HCT116 (cell line): ENCODE data around the gene CYP3A4. TPM values are rescaled to one million over a fixed set of nuclear protein-coding genes. Genes with fewer than 3 reads are reported as not detected.
"Not testable (repeated sequence)": the region's sequence is repeated elsewhere in the genome, so short reads cannot be mapped to it uniquely, and the experiment has no call there.

Source experiments
- ATAC-seq: fragments of 200-7000 bp; cut with Tn5 transposase; 2 replicates; pipeline ENCODE4 v1.9.1; 2020; ENCODE audit warnings: mild to moderate bottlenecking, moderate library complexity
- BruUV-seq: library from RNA; stranded (reverse); fragments of 400-500 nt; replicated peaks from 2 replicates; lab custom pipeline; 2021; lab: Mats Ljungman, UMichigan
- CTCF ChIA-PET: fragments of 300-600 bp; sonication (Branson Sonifier 250); formaldehyde crosslinking; loops from one replicate; lab custom pipeline; 2021; ENCODE audit warnings: antibody characterized with exemption; lab: Charles Lee
- POLR2A ChIA-PET: fragments of 300-600, 350-600 bp; sonication (Branson Sonifier 250); formaldehyde crosslinking; loops from one replicate; lab custom pipeline; 2021; ENCODE audit warnings: antibody characterized with exemption; lab: Charles Lee
- RAD21 ChIA-PET, 2 experiments: fragments of 300-600 bp; sonication (Branson Sonifier 250); formaldehyde crosslinking; loops; one replicate each; lab custom pipeline; 2023; ENCODE audit warnings: low total read pairs in 2 of 2; ENCODE audit not compliant: uncharacterized antibody in 2 of 2, unreplicated experiment in 2 of 2, low non-redundant PET in 1 of 2; lab: Charles Lee
- DNase-seq: peaks from one replicate; pipeline ENCODE4 v3.0.0-alpha.2; 2010; ENCODE audit warnings: low read depth, low spot score
- H2AFZ ChIP-seq: fragments of 200-600 bp; shearing (Covaris generic), sonication (generic); 2 replicates; pipeline ENCODE4 v1.6.1; 2017; ENCODE audit warnings: low read depth, mixed run types, mixed read lengths, antibody characterized with exemption, low read length; ENCODE audit not compliant: poor library complexity, severe bottlenecking
- H3K27ac ChIP-seq: 2 replicates; pipeline ENCODE4 v1.5.1; 2012; ENCODE audit warnings: low read depth, low read length
- H3K27me3 ChIP-seq: fragments of 200-600 bp; sonication (generic); 2 replicates; pipeline ENCODE4 v1.6.1; 2016; ENCODE audit warnings: mixed run types, low read length, mixed read lengths; ENCODE audit not compliant: insufficient read depth
- H3K36me3 ChIP-seq, 2 experiments: fragments of 200-500 bp in 1 of 2; fragments of 200-600 bp in 1 of 2; sonication (Bioruptor generic) in 1 of 2; sonication (generic) in 1 of 2; 2 replicates each; pipeline versions ENCODE4 v1.5.1 to v1.6.1; 2014 to 2016; ENCODE audit warnings: low read length in 2 of 2, inconsistent platforms in 1 of 2, mixed read lengths in 1 of 2, mixed run types in 1 of 2; ENCODE audit not compliant: insufficient read depth in 2 of 2, control insufficient read depth in 1 of 2
- H3K4me1 ChIP-seq, 2 experiments: fragments of 200-600 bp in 1 of 2; sonication (generic) in 1 of 2; 2 replicates each; pipeline versions ENCODE4 v1.5.1 to v1.6.1; 2012 to 2017; ENCODE audit warnings: low read length in 2 of 2, inconsistent platforms in 1 of 2, mild to moderate bottlenecking in 1 of 2, mixed read lengths in 1 of 2, mixed run types in 1 of 2, moderate library complexity in 1 of 2; ENCODE audit not compliant: insufficient read depth in 2 of 2, control insufficient read depth in 1 of 2
- H3K4me2 ChIP-seq: fragments of 200-600 bp; sonication (generic); 2 replicates; pipeline ENCODE4 v1.6.1; 2017; ENCODE audit warnings: mixed run types, low read length, mixed read lengths
- H3K4me3 ChIP-seq, 2 experiments: fragments of 200-600 bp in 1 of 2; sonication (generic) in 1 of 2; replicated peaks in 1 of 2; 2 replicates each; pipeline ENCODE4 v1.5.1; 2011 to 2016; ENCODE audit warnings: low read length in 2 of 2, control low read depth in 1 of 2, low read depth in 1 of 2, mild to moderate bottlenecking in 1 of 2, mixed read lengths in 1 of 2, mixed run types in 1 of 2
- H3K79me2 ChIP-seq: fragments of 200-600 bp; sonication (generic); 2 replicates; pipeline ENCODE4 v1.6.1; 2017; ENCODE audit warnings: mild to moderate bottlenecking, mixed run types, low read length, moderate library complexity, mixed read lengths; ENCODE audit not compliant: insufficient read depth
- H3K9ac ChIP-seq: fragments of 200-600 bp; sonication (generic); 2 replicates; pipeline ENCODE4 v1.6.1; 2016; ENCODE audit warnings: low read length, mixed read lengths
- H3K9me2 ChIP-seq: fragments of 200-600 bp; sonication (generic), shearing (Covaris generic); 2 replicates; pipeline ENCODE4 v1.6.1; 2017; ENCODE audit warnings: mixed run types, mild to moderate bottlenecking, moderate library complexity; ENCODE audit not compliant: insufficient read depth
- H3K9me3 ChIP-seq, 2 experiments: fragments of 200-500 bp in 1 of 2; fragments of 200-600 bp in 1 of 2; sonication (Bioruptor generic) in 1 of 2; sonication (generic) in 1 of 2; 2 replicates each; pipeline ENCODE4 v1.6.1; 2014 to 2017; ENCODE audit warnings: low read length in 2 of 2, mixed read lengths in 2 of 2, inconsistent platforms in 1 of 2, low read depth in 1 of 2, mild to moderate bottlenecking in 1 of 2, mixed run types in 1 of 2, moderate library complexity in 1 of 2; ENCODE audit not compliant: control insufficient read depth in 1 of 2, insufficient read depth in 1 of 2
- H4K20me1 ChIP-seq: fragments of 200-600 bp; sonication (generic), shearing (Covaris generic); 2 replicates; pipeline ENCODE4 v1.6.1; 2017; ENCODE audit warnings: mixed run types, mild to moderate bottlenecking, moderate library complexity; ENCODE audit not compliant: insufficient read depth
- EGR1 ChIP-seq: IDR thresholded peaks from 2 replicates; pipeline ENCODE4 v1.6.1; 2012; ENCODE audit warnings: low read depth
- ELF1 ChIP-seq: IDR thresholded peaks from 2 replicates; pipeline ENCODE4 v1.6.1; 2012; ENCODE audit warnings: low read depth, borderline replicate concordance
- EZH2 ChIP-seq: fragments of 200-600 bp; sonication (generic); IDR thresholded peaks from 2 replicates; pipeline ENCODE4 v1.6.1; 2017; ENCODE audit warnings: antibody characterized with exemption, mixed run types
- EZH2phosphoT487 ChIP-seq: fragments of 200-600 bp; IDR thresholded peaks from 2 replicates; pipeline ENCODE4 v1.6.1; 2018; ENCODE audit warnings: antibody characterized with exemption, borderline replicate concordance
- FOSL1 ChIP-seq: IDR thresholded peaks from 2 replicates; pipeline ENCODE4 v1.6.1; 2012; ENCODE audit warnings: low read depth
- POLR2AphosphoS5 ChIP-seq: IDR thresholded peaks from 2 replicates; pipeline ENCODE4 v1.6.1; 2011; ENCODE audit warnings: mild to moderate bottlenecking, low read depth, low read length, moderate library complexity
- RAD21 ChIP-seq: IDR thresholded peaks from 2 replicates; pipeline ENCODE4 v1.6.1; 2012; ENCODE audit warnings: low read depth, mild to moderate bottlenecking
- REST ChIP-seq: IDR thresholded peaks from 2 replicates; pipeline ENCODE4 v1.6.1; 2012; ENCODE audit warnings: low read depth
- SRF ChIP-seq: IDR thresholded peaks from 2 replicates; pipeline ENCODE4 v1.6.1; 2012; ENCODE audit warnings: low read depth
- YY1 ChIP-seq: IDR thresholded peaks from 2 replicates; pipeline ENCODE4 v1.6.1; 2011; ENCODE audit warnings: low read length, low read depth, moderate library complexity, mild to moderate bottlenecking; ENCODE audit not compliant: insufficient replicate concordance; ENCODE audit errors: extremely low read depth
- ZBTB33 ChIP-seq: IDR thresholded peaks from 2 replicates; pipeline ENCODE4 v1.6.1; 2011; ENCODE audit warnings: mild to moderate bottlenecking, low read length, moderate library complexity; ENCODE audit not compliant: insufficient replicate concordance; ENCODE audit errors: extremely low read depth
- ZFX ChIP-seq: fragments of 450-650 bp; IDR thresholded peaks from 2 replicates; pipeline ENCODE4 v1.6.1; 2017
- ZNF274 ChIP-seq: fragments of 200-500 bp; sonication (Bioruptor generic); IDR thresholded peaks from 2 replicates; pipeline ENCODE4 v1.6.1; 2014; ENCODE audit warnings: mild to moderate bottlenecking, low read depth, low read length, inconsistent platforms
- intact Hi-C: fragments of 100-400 bp; cut with micrococcal nuclease; formaldehyde crosslinking; loops from 2 replicates; pipeline ENCODE4 v1.10.0; 2022
- total RNA-seq: library from RNA; stranded (reverse); gene quantifications from one replicate; pipeline ENCODE4 v1.2.1, GENCODE V29; 2021; ENCODE audit not compliant: unreplicated experiment
- TF ChIP-seq, protein P1 (sequence below): IDR thresholded peaks from 2 replicates; pipeline ENCODE4 v1.6.1; 2012

CYP3A4 gene
- total RNA-seq, 1 experiment from 2014 or later, result 0.25 TPM

- intact Hi-C loops, result no loop called here
- POLR2A ChIA-PET, result no interaction called here
Measured at GRCh38 chr7:99737726-99738125, 46.3 kb downstream of the CYP3A4 start.

GRCh38 chr7:99736667-99737066 lies 47.3 kb downstream of the CYP3A4 start:
- not testable (repeated sequence) for H3K4me1 ChIP-seq, BruUV-seq

More at GRCh38 chr7:99737726-99738125, 46.3 kb downstream of the CYP3A4 start:
- CTCF ChIA-PET, result no interaction called here
- TF ChIP-seq EZH2phosphoT487 (no peak), ZFX (no peak), EGR1 (no peak), ZBTB33 (no peak), SRF (no peak), YY1 (no peak), POLR2AphosphoS5 (no peak), REST (no peak), FOSL1 (no peak), ELF1 (no peak), RAD21 (no peak), EZH2 (no peak), ZNF274 (no peak)
- TF ChIP-seq, protein P1, sequence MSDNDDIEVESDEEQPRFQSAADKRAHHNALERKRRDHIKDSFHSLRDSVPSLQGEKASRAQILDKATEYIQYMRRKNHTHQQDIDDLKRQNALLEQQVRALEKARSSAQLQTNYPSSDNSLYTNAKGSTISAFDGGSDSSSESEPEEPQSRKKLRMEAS, result no peak
- TF ChIP-seq, all 23 proteins: peak for 0
- ATAC-seq (no peak), DNase-seq (no peak)
- H3K9me2 ChIP-seq, result no peaks in the 10 kb centered on the region
- H3K36me3 ChIP-seq, result no peaks in the 10 kb centered on the region
- H3K27ac ChIP-seq, result no peak overlapping the region
- no peak overlapping the region for H3K4me2 ChIP-seq
- no peaks in the 10 kb centered on the region for H3K27me3 ChIP-seq
- RAD21 ChIA-PET, result no interaction called here
- no peaks in the 10 kb centered on the region for H4K20me1 ChIP-seq
- no peak overlapping the region for H3K9ac ChIP-seq
- no TSS peak for BruUV-seq
- no peaks in the 10 kb centered on the region for H3K4me1 ChIP-seq
- H2AFZ ChIP-seq, result no peak overlapping the region
- H3K4me3 ChIP-seq, result no peak overlapping the region
- no peaks in the 10 kb centered on the region for H3K9me3 ChIP-seq
- no peaks in the 10 kb centered on the region for H3K79me2 ChIP-seq

More at GRCh38 chr7:99736667-99737066, 47.3 kb downstream of the CYP3A4 start:
- H3K27ac ChIP-seq, intact Hi-C loops, H3K9me2 ChIP-seq, RAD21 ChIA-PET, H3K36me3 ChIP-seq, H4K20me1 ChIP-seq, H3K4me3 ChIP-seq, POLR2A ChIA-PET, H3K9ac ChIP-seq, H3K79me2 ChIP-seq, H2AFZ ChIP-seq, CTCF ChIA-PET, ATAC-seq, DNase-seq, H3K9me3 ChIP-seq, H3K27me3 ChIP-seq, H3K4me2 ChIP-seq: not testable (repeated sequence)
